SK-N-SH treated with all-trans-retinoic acid at 6 μM for 48 hours (cell line): ENCODE results near the gene PDCD4.

Source experiments
- ATAC-seq: fragments of 200-7000 bp; cut with Tn5 transposase; 3 replicates; pipeline ENCODE4 v1.9.1; 2020; ENCODE audit warnings: mild to moderate bottlenecking, moderate library complexity
- ARNTL ChIP-seq: fragments of 450-650 bp; formaldehyde crosslinking; IDR thresholded peaks from 2 replicates; pipeline ENCODE4 v1.5.0; 2020; ENCODE audit warnings: low read depth, mild to moderate bottlenecking, moderate library complexity, borderline replicate concordance
- BACH2 ChIP-seq: fragments of 250-450 bp; sonication (Bioruptor Pico); IDR thresholded peaks from 2 replicates; pipeline ENCODE4 v1.9.0; 2021; ENCODE audit warnings: mild to moderate bottlenecking, borderline replicate concordance
- CREB5 ChIP-seq: fragments of 250-450 bp; sonication (Bioruptor Pico); IDR thresholded peaks from 2 replicates; pipeline ENCODE4 v1.5.1; 2020; ENCODE audit warnings: low read depth, mild to moderate bottlenecking, moderate library complexity
- CSDC2 ChIP-seq: fragments of 250-450 bp; sonication (Bioruptor Pico); IDR thresholded peaks from 2 replicates; pipeline ENCODE4 v1.5.0; 2020; ENCODE audit warnings: mild to moderate bottlenecking, moderate library complexity
- ESRRG ChIP-seq: fragments of 250-450 bp; sonication (Bioruptor Pico); IDR thresholded peaks from 2 replicates; pipeline ENCODE4 v1.6.1; 2021; ENCODE audit warnings: mild to moderate bottlenecking
- GLIS3 ChIP-seq: fragments of 250-450 bp; sonication (Bioruptor Pico); IDR thresholded peaks from 2 replicates; pipeline ENCODE4 v1.5.0; 2020; ENCODE audit warnings: mild to moderate bottlenecking, moderate library complexity
- ISL1 ChIP-seq: fragments of 250-450 bp; sonication (Bioruptor Pico); IDR thresholded peaks from 2 replicates; pipeline ENCODE4 v2.1.2; 2022; ENCODE audit warnings: mild to moderate bottlenecking, moderate library complexity
- OSR1 ChIP-seq: fragments of 250-450 bp; sonication (Bioruptor Pico); IDR thresholded peaks from 2 replicates; pipeline ENCODE4 v1.8.0; 2022; ENCODE audit warnings: moderate library complexity, mild to moderate bottlenecking, inconsistent platforms
- PATZ1 ChIP-seq: fragments of 250-450 bp; sonication (Bioruptor Pico); IDR thresholded peaks from 2 replicates; pipeline ENCODE4 v1.8.0; 2020; ENCODE audit warnings: mild to moderate bottlenecking, moderate library complexity, borderline replicate concordance
- POU6F1 ChIP-seq: fragments of 250-450 bp; sonication (Bioruptor Pico); IDR thresholded peaks from 2 replicates; pipeline ENCODE4 v1.8.0; 2021; ENCODE audit warnings: low read depth, mild to moderate bottlenecking, moderate library complexity, borderline replicate concordance
- PPARA ChIP-seq: fragments of 250-450 bp; sonication (Bioruptor Pico); IDR thresholded peaks from 2 replicates; pipeline ENCODE4 v1.5.0; 2020; ENCODE audit warnings: mild to moderate bottlenecking, borderline replicate concordance
- RARB ChIP-seq: fragments of 250-450 bp; sonication (Bioruptor Pico); IDR thresholded peaks from 2 replicates; pipeline ENCODE4 v1.8.0; 2021; ENCODE audit warnings: mild to moderate bottlenecking, moderate library complexity
- SNAI2 ChIP-seq: fragments of 250-450 bp; sonication (Bioruptor Pico); IDR thresholded peaks from 2 replicates; pipeline ENCODE4 v1.5.0; 2020; ENCODE audit warnings: mild to moderate bottlenecking, moderate library complexity
- TCF4 ChIP-seq: fragments of 250-450 bp; sonication (Bioruptor Pico); IDR thresholded peaks from 2 replicates; pipeline ENCODE4 v1.8.0; 2021; ENCODE audit warnings: mild to moderate bottlenecking, moderate library complexity, borderline replicate concordance
- TOX ChIP-seq: fragments of 250-450 bp; sonication (Bioruptor Pico); IDR thresholded peaks from 2 replicates; pipeline ENCODE4 v1.8.0; 2021; ENCODE audit warnings: mild to moderate bottlenecking, moderate library complexity, borderline replicate concordance
- ZC3H10 ChIP-seq: fragments of 250-450 bp; sonication (Bioruptor Pico); IDR thresholded peaks from 2 replicates; pipeline ENCODE4 v1.5.1; 2021; ENCODE audit warnings: mild to moderate bottlenecking, moderate library complexity
- ZFP3 ChIP-seq: fragments of 250-450 bp; sonication (Bioruptor Pico); IDR thresholded peaks from 2 replicates; pipeline ENCODE4 v1.5.0; 2020; ENCODE audit warnings: mild to moderate bottlenecking, moderate library complexity
- ZFP30 ChIP-seq: fragments of 450-650 bp; formaldehyde crosslinking; IDR thresholded peaks from 2 replicates; pipeline ENCODE4 v1.5.0; 2022; ENCODE audit warnings: mild to moderate bottlenecking, moderate library complexity
- ZNF565 ChIP-seq: fragments of 450-650 bp; formaldehyde crosslinking; conservative IDR thresholded peaks from 2 replicates; pipeline ENCODE4 v1.5.0; 2020; ENCODE audit warnings: low read depth, mild to moderate bottlenecking, moderate library complexity
- ZNF70 ChIP-seq: fragments of 450-650 bp; formaldehyde crosslinking; IDR thresholded peaks from 2 replicates; pipeline ENCODE4 v1.5.0; 2020; ENCODE audit warnings: mild to moderate bottlenecking, moderate library complexity
- ZNF8 ChIP-seq: fragments of 450-650 bp; formaldehyde crosslinking; IDR thresholded peaks from 2 replicates; pipeline ENCODE4 v1.5.0; 2020; ENCODE audit warnings: mild to moderate bottlenecking, moderate library complexity

PDCD4 gene

DNA sequence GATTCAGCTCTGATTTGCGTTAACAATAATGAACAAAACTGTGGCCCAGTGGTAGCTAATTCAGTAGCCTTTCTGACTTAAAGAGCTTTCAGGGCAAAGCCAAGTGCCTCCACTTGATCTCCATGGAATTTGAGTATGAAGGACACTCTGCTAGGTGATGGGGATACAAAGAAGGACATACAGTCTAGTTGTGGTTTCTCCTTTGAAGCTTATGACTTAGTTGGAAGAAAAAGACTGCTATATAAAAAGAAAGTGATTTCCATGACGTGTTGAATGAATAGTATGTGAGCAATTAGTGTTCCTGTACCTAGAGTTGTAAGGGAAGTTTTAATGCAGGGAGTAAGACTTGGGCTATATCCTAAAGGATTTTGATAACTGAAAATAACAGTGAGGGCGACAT lies 8.3 kb downstream of the PDCD4 start:
- TF ChIP-seq ESRRG (no peak), TOX (no peak), ZNF70 (CRISPR knock-in tag) (no peak)
- no peak for ATAC-seq

GRCh38 chr10:110881247-110881646 lies 9.5 kb downstream of the PDCD4 start:
- TF ChIP-seq TCF4 (CRISPR knock-in tag) (no peak), ZFP30 (no peak), CSDC2 (no peak), POU6F1 (CRISPR knock-in tag) (no peak), PPARA (CRISPR knock-in tag) (no peak), ZNF70 (CRISPR knock-in tag) (no peak), ZC3H10 (CRISPR knock-in tag) (no peak), TOX (no peak), ZFP3 (CRISPR knock-in tag) (no peak)
- no peak for ATAC-seq

DNA sequence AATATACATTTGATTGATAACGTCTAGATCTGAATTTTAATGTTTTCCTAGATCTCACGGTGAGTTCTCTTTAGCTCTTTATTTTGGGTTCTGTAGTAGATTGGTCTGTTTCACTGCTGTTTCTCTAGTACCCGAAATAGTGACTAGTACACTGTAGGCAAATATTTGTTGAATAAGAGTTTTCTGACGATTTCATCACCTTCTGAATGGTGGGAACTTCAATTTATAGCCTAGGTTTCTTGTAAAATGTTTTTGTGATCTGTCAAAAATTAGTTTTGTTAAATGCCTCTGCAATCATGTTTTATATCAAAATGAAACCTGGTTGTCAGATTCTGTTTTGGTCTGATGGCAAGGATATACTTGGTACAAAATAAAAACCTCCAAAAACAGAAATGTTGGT lies 10.2 kb downstream of the PDCD4 start:
- ATAC-seq, result no peak
- TF ChIP-seq PATZ1 (CRISPR knock-in tag) (no peak), TOX (no peak), PPARA (CRISPR knock-in tag) (no peak), CREB5 (no peak), ZFP30 (no peak), ZFP3 (CRISPR knock-in tag) (no peak), POU6F1 (CRISPR knock-in tag) (no peak)

DNA sequence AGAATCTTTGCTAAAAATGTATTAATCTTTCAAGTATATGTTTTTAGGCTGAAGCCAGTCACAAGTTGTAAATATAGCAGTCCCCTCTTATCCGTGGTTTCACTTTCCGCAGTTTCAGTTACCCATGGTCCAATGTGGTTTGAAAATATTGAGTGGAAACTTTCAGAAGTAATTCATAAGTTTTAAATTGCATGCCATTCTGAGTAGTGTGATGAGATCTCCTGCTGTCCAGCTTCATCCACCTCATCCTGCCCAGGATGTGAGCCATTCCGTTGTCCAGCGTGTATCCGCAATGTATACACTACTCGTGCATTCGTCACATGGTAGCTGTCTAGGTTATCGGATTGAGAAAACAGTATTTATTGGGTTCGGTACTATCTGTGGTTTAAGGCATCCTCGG lies 12.2 kb downstream of the PDCD4 start:
- no peak for TF ChIP-seq GLIS3 (CRISPR knock-in tag)
- no peak for TF ChIP-seq ZC3H10 (CRISPR knock-in tag)
- no peak for TF ChIP-seq SNAI2 (CRISPR knock-in tag)
- TF ChIP-seq ARNTL (CRISPR knock-in tag), result no peak
- TF ChIP-seq ZNF8, result no peak
- no peak for TF ChIP-seq BACH2 (CRISPR knock-in tag)
- TF ChIP-seq OSR1, result no peak
- TF ChIP-seq TCF4 (CRISPR knock-in tag), result no peak
- TF ChIP-seq POU6F1 (CRISPR knock-in tag), result no peak
- no peak for TF ChIP-seq PATZ1 (CRISPR knock-in tag)
- TF ChIP-seq ZNF565 (CRISPR knock-in tag), result no peak
- no peak for TF ChIP-seq PPARA (CRISPR knock-in tag)
- TF ChIP-seq ISL1 (CRISPR knock-in tag), result no peak
- TF ChIP-seq ESRRG, result no peak
- TF ChIP-seq TOX, result no peak
- no peak for TF ChIP-seq RARB
- TF ChIP-seq, all 23 proteins: peak for 0
- no peak for ATAC-seq
